ENCODE data around the gene ATG4B. TPM values are rescaled to one million over a fixed set of nuclear protein-coding genes. Genes with fewer than 3 reads are reported as not detected.

Gene ATG4B
- total RNA-seq, 4 donors from 2014 or later: 61.8 to 146 (median 87.2) TPM

DNA sequence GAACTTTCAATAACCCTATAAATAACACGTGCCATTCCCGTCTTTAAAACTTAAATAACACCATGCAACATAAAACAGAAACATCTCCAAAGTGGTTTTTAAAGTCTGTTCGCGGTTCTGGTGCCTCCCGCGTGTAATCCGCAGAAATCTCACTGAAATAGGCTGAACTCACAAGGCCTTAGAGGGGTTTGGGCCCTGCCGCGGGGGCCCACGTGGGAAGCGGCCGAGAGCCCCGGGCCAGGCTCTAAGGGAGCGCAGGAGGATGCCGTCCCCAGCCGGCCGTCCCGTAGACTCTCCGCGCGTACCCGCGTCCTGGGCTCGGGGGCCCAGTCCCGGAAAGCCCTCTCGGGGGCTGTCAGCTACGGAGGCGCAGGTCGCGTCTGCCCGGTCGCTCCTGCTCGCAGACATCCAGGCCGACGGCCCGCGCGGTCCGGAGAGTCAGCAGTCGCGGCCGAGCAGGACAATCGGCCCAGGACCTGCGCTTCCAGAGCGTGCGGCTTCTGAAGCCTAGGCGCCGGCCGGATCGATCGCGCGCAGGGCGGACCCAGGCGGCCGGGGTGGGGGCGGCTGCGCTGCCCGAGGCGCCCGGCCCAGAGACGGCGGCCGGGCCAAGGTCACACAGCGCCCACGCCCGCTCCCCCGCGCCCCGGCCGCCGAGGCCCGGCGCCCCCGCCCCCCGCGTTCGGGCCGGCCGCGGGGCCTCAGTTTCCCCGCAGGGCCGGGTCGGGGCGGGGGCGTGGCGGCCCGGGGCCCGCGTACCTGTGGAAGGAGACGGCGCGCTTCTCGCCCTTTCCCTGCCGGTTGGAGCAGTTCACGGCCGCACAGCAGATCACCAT is 1.1 kb upstream of the ATG4B start:
- DNase-seq (ENCODE audit: low spot score in 2 of 2): no peak
- no peak for TF ChIP-seq EP300 (IDR thresholded peaks at IDR 0.05)
- no peak for TF ChIP-seq CTCF (IDR thresholded peaks at IDR 0.05)

DNA sequence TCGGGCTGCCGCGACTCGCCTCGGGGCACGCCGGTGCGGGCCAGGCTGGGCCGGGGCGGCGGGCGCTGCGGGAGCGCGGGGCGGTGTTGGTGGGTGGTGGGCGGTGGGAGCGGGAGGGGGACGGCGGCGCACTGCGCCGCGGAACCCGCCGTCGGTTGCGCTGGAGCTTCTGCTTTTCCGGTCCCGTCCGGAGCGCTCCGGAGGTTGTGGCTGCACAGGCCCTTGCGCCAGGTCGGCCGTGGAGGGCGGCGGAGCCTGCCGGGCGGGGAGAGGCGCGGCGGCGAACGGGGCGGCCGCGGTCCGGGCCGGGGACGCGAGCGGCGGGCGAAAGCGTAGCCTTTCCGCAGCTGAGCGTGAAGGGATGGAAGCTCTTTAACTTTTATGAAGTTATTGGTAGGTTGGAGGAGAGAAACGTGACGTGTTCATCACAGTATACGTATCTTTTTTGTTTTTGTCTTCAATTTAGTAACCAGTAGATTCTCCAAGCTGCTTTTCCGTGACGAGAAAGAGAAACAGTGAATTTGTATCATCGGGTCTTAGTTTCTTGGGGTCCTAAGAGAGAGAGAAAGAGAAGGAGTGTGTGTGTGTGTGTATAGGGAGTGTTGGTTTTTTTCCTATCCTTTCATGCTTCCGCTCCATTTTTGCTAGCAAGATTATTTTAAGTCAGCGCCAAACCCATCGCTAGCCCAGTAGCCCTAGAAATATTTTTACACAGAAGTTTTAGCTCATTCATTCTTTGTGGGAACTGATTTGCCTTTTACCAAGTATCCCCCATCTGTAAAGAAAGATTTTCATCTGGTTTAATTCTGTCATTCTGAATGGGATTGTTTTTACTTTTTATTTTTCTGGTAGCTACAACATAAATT is 535 bp downstream of the ATG4B start:
- Histone ChIP-seq H3K27me3 (no peaks in the 10 kb centered on the region), H3K36me3 (peaks cover 0 to 10% (median 0%) of the 10 kb centered on the region in 3 donors), H3K4me3 (peak overlapping the region; percentile 66 to 96 (median 84)), H3K27ac (peak overlapping the region; percentile 96 to 100 (median 98)), H3K9me3 (no peaks in the 10 kb centered on the region), H3K4me1 (peaks cover 0 to 67% (median 28%) of the 10 kb centered on the region in 4 donors)
- no peak for DNase-seq (ENCODE audit: low spot score in 2 of 2)
- TF ChIP-seq POLR2A (IDR thresholded peaks at IDR 0.05): no peak
- TF ChIP-seq EP300 (IDR thresholded peaks at IDR 0.05): no peak
- TF ChIP-seq CTCF (IDR thresholded peaks at IDR 0.05): no peak
- 1 to 2% methylated on average over 34 to 39 of the region's 67 CpGs for WGBS, 2 donors

More for the DNA sequence above, 1.1 kb upstream of the ATG4B start:
- no peaks in the 10 kb centered on the region for H3K27me3 ChIP-seq
- peak overlapping the region; percentile 96 to 100 (median 98) for H3K27ac ChIP-seq
- H3K4me1 ChIP-seq: peaks cover 0 to 57% (median 28%) of the 10 kb centered on the region in 4 donors
- H3K4me3 ChIP-seq: peak overlapping the region; percentile 75 to 96 (median 94)
- 1% methylated on average over 47 to 67 of the region's 97 CpGs for whole genome bisulfite sequencing, 2 donors
- H3K36me3 ChIP-seq: peaks cover 0 to 24% (median 0%) of the 10 kb centered on the region in 3 donors
- H3K9me3 ChIP-seq: no peaks in the 10 kb centered on the region

DNA sequence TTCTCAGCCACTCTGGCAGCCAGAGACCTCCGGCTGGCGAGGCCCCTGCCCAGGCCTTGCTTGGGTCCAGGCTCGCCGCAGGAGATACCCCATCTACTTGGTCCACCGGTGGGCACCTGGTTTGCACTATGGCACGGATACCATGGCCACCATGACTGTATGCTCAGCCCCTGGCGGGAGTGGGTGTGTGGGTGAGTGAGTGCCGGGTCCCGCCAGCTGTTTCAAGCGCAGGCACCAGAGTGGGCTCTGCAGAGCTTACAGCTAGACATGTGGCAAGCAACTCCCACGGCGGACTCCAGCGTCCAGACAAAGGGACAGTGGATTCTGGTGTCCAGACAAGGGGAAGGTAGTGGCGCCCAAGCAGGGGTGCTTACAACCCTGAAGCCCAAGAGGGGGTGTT is 1.4 kb downstream of the ATG4B start:
- H3K9me3 ChIP-seq: no peaks in the 10 kb centered on the region
- 92 to 93% methylated on average over 10 to 14 of the region's 14 CpGs for WGBS, 2 donors
- H3K4me1 ChIP-seq: peaks cover 0 to 67% (median 28%) of the 10 kb centered on the region in 4 donors
- TF ChIP-seq EP300 (IDR thresholded peaks at IDR 0.05): no peak
- no peak for TF ChIP-seq POLR2A (IDR thresholded peaks at IDR 0.05)
- TF ChIP-seq CTCF (IDR thresholded peaks at IDR 0.05): no peak
- H3K27me3 ChIP-seq: no peaks in the 10 kb centered on the region
- peak overlapping the region in 2 of 4 donors; percentile 66 to 93 for H3K4me3 ChIP-seq
- peaks cover 0 to under 1% (median 0%) of the 10 kb centered on the region in 3 donors for H3K36me3 ChIP-seq
- DNase-seq (ENCODE audit: low spot score in 2 of 2): no peak
- peak overlapping the region in 1 of 4 donors; percentile 12 for H3K27ac ChIP-seq

DNA sequence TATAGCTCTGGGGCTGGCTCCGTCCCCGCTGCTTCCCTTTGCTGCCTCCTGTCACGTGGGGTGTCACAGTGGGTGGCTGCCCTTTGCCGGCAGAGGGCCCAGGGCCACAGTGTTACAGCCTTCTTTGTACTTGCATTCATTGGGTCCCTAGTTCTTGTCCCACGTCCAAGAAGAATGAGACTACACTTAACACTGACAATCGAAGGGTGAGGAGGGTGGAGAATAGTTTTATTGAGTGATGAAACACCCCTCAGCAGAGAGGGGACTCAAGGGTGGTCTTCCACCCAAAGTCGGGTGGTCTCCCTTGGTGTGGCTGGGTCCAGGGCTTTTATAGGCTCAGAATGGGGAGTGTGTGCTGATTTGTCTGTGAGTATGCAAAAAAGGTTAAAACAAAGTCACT is 1.9 kb downstream of the ATG4B start:
- H3K36me3 ChIP-seq: peaks cover 0 to 2% (median 0%) of the 10 kb centered on the region in 3 donors
- H3K4me3 ChIP-seq: peak overlapping the region in 1 of 4 donors; percentile 93
- H3K9me3 ChIP-seq: no peaks in the 10 kb centered on the region
- H3K27me3 ChIP-seq: no peaks in the 10 kb centered on the region
- no peak for DNase-seq (ENCODE audit: low spot score in 2 of 2)
- peaks cover 0 to 65% (median 28%) of the 10 kb centered on the region in 4 donors for H3K4me1 ChIP-seq
- 82 to 87% methylated on average over 7 of the region's 7 CpGs for WGBS, 2 donors
- TF ChIP-seq EP300 (IDR thresholded peaks at IDR 0.05): no peak
- no peak for TF ChIP-seq POLR2A (IDR thresholded peaks at IDR 0.05)
- peak overlapping the region in 1 of 4 donors; percentile 12 for H3K27ac ChIP-seq

- TF ChIP-seq POLR2A (IDR thresholded peaks at IDR 0.05) (no peak), EP300 (IDR thresholded peaks at IDR 0.05) (no peak), CTCF (IDR thresholded peaks at IDR 0.05) (no peak)
- peaks cover 0 to 56% (median 27%) of the 10 kb centered on the region in 4 donors for H3K4me1 ChIP-seq
- no peak overlapping the region for H3K4me3 ChIP-seq
- DNase-seq (ENCODE audit: low spot score in 2 of 2): no peak
- WGBS, 2 donors: 85% methylated on average over 8 of the region's 8 CpGs
- no peaks in the 10 kb centered on the region for H3K27me3 ChIP-seq
- H3K36me3 ChIP-seq: peaks cover 0 to 9% (median 0%) of the 10 kb centered on the region in 3 donors
- H3K9me3 ChIP-seq: no peaks in the 10 kb centered on the region
- no peak overlapping the region for H3K27ac ChIP-seq
Observed at GRCh38 chr2:241640165-241640795, 2.8 kb downstream of the ATG4B start.
